Left ventricle myocardium superior (tissue), 1 donor: Measurements from ENCODE around the gene ADAM33. TPM values are rescaled to one million over a fixed set of nuclear protein-coding genes. Genes with fewer than 3 reads are reported as not detected.

ENCODE experiments used
- ATAC-seq: fragments of 200-7000 bp; cut with Tn5 transposase; one replicate; pipeline ENCODE4 v1.9.1; 2020; ENCODE audit warnings: mild to moderate bottlenecking, moderate library complexity
- DNase-seq: peaks from one replicate; pipeline ENCODE4 v3.0.0-alpha.2; 2020
- intact Hi-C: fragments of 100-400 bp; cut with micrococcal nuclease; formaldehyde crosslinking; loops from one replicate; pipeline ENCODE4 v1.11.0; 2022
- total RNA-seq: library from RNA; stranded (reverse); fragmentation: NEBNext Ultra II Directional; extraction: Animal tissue kit (Norgen Biotek cat#: 25700); gene quantifications from one replicate; pipeline ENCODE4 v1.2.1, GENCODE V29; 2021
- donor health status: DM: no; HTN: yes; CAD: no; lungs with severe emphysema.

The ADAM33 gene
- total RNA-seq, 1 donor from 2014 or later: 12.2 TPM

GRCh38 chr20:3658019-3658715, 23.6 kb downstream of the ADAM33 start:
- intact Hi-C loops: no loop called here
- DNase-seq (no peak), ATAC-seq (no peak)

GRCh38 chr20:3655131-3655405, 26.7 kb downstream of the ADAM33 start:
- ATAC-seq (no peak), DNase-seq (no peak)
- intact Hi-C loops: no loop called here

- intact Hi-C loops: no loop called here
- no peak for DNase-seq
Measured at GRCh38 chr20:3654326-3655130, 27.3 kb downstream of the ADAM33 start.

DNA sequence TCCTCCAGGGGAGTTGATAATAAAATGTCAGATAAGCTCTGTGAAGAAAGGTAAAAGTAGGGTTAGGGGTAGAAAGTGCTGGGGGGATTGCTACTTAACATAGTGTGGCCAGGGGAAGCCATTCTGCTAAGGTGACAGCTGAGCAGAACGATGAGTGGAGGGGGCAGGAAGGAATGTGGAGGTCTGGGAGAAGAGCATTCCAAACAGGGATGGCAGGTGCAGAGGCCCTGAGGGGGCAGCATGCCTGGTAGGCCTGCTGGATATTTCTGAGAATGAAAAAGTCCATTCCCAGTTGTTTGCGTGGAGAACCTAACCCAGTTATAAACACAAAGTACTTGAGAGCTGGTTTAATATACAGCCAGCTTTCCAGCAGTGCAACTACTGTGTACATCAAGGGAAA, 27.9 kb downstream of the ADAM33 start:
- no peak for ATAC-seq
- intact Hi-C loops: no loop called here
- no peak for DNase-seq

More at GRCh38 chr20:3654326-3655130, 27.3 kb downstream of the ADAM33 start:
- no peak for ATAC-seq

DNA sequence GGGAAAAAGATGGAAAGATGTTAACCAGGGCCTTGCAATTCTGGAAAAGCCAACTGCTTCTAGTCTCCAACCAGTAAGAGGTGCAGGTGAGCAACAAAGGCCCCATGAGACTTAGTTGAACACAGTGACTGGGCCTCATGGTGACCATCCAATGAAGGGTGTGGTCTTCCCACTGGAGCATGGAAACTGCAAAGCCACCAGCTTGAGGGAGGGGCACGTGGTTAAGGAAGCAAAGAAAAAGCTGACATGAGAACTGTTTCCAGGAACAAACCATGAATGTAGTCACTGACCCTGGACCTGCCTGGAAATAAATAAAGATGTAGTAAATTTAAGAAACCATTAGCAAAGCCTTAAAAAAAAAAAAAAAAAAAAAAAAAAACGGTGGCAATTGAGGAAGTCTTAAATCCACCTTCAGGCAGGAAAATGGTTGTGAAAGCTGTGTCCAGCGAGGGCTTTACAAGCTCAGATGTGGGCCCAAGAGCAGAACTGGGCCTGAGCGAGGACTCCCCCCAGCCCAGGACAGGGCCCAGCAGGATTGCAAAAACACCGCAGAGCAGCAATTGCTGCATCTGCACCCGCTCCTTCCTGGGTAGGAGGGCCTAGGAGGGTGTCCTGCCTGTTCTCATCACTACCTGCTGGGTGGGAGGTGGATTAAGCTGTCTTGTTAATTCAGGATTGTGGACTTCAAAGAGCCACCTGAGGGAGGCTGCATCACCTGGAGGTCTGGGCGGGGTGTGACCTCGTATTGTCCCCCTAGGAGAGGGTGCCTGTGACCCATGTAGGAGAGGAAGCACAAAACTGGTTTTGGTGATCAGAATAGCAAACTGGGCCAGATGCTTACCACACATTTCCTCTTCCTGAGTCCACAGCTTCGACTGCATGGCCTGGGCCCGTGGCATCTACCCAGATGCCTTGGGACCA, 28.9 kb downstream of the ADAM33 start:
- intact Hi-C loops: no loop called here
- ATAC-seq (peak; percentile 36), DNase-seq (no peak)

- no peak for DNase-seq
- ATAC-seq: no peak
- intact Hi-C loops: no loop called here
Measured at GRCh38 chr20:3652221-3652620, 29.6 kb downstream of the ADAM33 start.

GRCh38 chr20:3651204-3651962, 30.4 kb downstream of the ADAM33 start:
- ATAC-seq (no peak), DNase-seq (no peak)
- intact Hi-C loops: no loop called here

GRCh38 chr20:3648951-3649350, 32.9 kb downstream of the ADAM33 start:
- ATAC-seq (no peak), DNase-seq (no peak)
- intact Hi-C loops: no loop called here

- intact Hi-C loops: no loop called here
- ATAC-seq: no peak
- no peak for DNase-seq
Measured at GRCh38 chr20:3647473-3647872, 34.3 kb downstream of the ADAM33 start.

DNA sequence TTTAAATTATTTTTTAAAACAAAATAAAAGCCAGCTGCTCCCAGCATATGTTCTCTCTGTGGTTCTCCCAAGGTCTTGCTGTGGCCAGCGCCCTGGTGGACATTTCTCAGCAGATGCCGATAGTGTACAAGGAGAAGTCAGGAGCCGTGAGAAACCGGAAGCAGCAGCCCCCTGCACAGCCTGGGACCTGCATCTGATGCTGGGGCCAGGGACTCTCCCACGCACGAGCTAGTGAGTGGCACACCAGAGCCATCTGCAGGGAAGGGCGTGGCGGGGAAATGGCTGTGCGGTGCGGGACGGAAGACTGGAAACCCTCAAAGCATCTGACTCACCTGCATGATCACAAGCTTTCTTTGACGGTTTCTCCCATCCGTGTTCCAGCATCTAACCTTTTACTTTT, 35.2 kb downstream of the ADAM33 start:
- ATAC-seq (no peak), DNase-seq (no peak)
- intact Hi-C loops: no loop called here

DNA sequence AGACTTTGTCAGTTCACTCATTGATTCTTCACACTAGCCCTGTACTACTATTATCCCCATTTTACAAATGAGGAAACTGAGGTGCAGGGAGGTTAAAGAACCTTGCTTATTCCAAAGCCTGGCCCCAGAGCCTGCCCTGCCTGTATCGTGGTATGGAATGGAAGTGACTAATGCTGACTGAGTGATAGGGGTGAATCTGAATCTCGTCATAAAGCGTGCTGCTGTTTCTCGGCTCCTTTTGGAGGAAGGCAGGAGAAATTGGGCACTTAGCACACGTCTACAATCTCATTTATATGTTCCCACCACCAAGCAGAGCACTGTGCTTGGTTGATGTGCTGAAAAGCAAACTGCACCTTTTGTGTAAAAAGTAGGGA, 35.8 kb downstream of the ADAM33 start:
- intact Hi-C loops: no loop called here
- ATAC-seq: no peak
- DNase-seq: no peak

- DNase-seq (no peak), ATAC-seq (no peak)
- intact Hi-C loops: no loop called here
Measured at GRCh38 chr20:3645309-3646066, 36.3 kb downstream of the ADAM33 start.

GRCh38 chr20:3640259-3640658, 41.6 kb downstream of the ADAM33 start:
- ATAC-seq (no peak), DNase-seq (no peak)
- intact Hi-C loops: no loop called here

- intact Hi-C loops: no loop called here
- DNase-seq (no peak), ATAC-seq (no peak)
Measured at GRCh38 chr20:3635346-3635745, 46.5 kb downstream of the ADAM33 start.

DNA sequence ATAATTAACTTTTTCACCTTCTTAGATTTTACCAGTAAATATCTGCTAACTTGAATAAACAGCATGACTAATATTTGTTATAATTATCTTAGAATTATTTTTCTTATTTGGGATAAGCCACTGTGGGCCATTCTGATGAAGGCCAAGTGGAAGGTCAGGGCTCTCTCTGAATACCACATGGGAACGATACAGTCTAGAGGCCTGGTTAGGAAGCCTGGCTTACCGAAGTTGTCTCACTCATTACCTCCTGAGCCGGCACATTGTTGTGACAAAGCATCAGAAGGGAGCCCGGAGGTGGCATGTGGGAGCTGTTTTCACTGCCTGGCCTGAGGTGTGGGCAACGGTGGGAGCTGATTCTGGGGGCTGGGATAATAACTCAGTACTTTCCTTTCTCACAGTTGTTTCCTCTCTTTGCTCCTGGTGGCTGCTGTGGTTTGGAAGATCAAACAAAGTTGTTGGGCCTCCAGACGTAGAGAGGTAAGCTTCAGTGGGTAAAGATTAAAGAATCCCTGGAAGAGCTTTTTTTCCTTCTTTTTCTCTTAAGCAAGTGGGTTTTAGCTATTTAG, 47.8 kb downstream of the ADAM33 start:
- no peak for ATAC-seq
- no peak for DNase-seq
- intact Hi-C loops: no loop called here

DNA sequence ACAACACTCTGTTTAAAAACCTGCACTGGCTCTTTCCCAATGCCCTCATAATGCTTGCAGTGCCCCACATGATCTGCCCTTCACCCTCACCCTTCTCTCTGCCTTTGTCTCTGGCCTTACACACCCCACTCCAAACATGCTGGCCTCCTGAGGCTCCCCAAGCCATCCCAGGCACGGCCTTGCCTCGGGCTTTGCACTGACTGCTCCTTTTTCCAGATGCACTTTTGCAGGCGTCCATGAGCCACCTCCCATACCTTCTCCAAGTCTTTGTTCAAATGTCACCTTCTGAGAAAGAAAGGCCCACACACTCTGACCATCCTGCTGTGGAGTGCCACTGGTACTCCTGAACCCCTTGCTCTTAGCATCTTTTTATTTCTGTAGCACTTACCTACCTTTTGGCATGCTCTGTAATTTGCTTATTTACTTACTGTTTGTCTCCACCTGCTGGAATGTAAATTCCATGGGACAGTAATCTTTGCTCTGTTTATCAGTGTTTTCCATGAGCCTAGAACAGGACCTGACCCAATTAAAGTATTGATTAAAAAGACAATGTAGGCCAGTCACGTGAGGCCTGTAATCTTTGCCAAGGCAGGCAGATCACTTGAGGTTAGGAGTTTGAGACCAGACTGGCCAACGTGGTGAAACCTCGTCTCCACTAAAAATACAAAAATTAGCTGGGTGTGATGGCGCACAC, 49.4 kb downstream of the ADAM33 start:
- DNase-seq (no peak), ATAC-seq (no peak)
- intact Hi-C loops: no loop called here

- DNase-seq: no peak
- ATAC-seq: peak; percentile 29
- intact Hi-C loops: no loop called here
Measured at GRCh38 chr20:3631534-3631933, 50.3 kb downstream of the ADAM33 start.

- intact Hi-C loops: no loop called here
- ATAC-seq (peak; percentile 61), DNase-seq (no peak)
Measured at GRCh38 chr20:3630429-3630828, 51.4 kb downstream of the ADAM33 start.
